Ascending aorta (tissue), 2 donors: ENCODE data around the gene NF1. TPM values are rescaled to one million over a fixed set of nuclear protein-coding genes. Genes with fewer than 3 reads are reported as not detected.

ENCODE experiments used
- DNase-seq, 2 donors: peaks; one replicate each; pipeline ENCODE4 v3.0.0-alpha.2; 2019; ENCODE audit warnings: low spot score in 2 of 2
- H3K27ac ChIP-seq, 2 donors: fragments of 200-600 bp; sonication (generic); one replicate each; pipeline ENCODE4 v1.5.1; 2016 to 2017; ENCODE audit warnings: mild to moderate bottlenecking in 1 of 2
- H3K27me3 ChIP-seq: fragments of 200-600 bp; sonication (generic); one replicate; pipeline ENCODE4 v1.5.1; 2017
- H3K36me3 ChIP-seq, 2 donors: fragments of 200-600 bp; sonication (generic); one replicate each; pipeline ENCODE4 v1.5.1; 2016
- H3K4me1 ChIP-seq, 2 donors: fragments of 200-600 bp; sonication (generic); one replicate each; pipeline ENCODE4 v1.5.1; 2016 to 2017; ENCODE audit warnings: mild to moderate bottlenecking in 1 of 2
- H3K4me3 ChIP-seq, 2 donors: fragments of 200-600 bp; sonication (generic); one replicate each; pipeline ENCODE4 v1.5.1; 2016 to 2017; ENCODE audit warnings: mild to moderate bottlenecking in 1 of 2
- H3K9me3 ChIP-seq, 2 donors: fragments of 200-600 bp; sonication (generic); one replicate each; pipeline ENCODE4 v1.5.1; 2016
- intact Hi-C: fragments of 100-400 bp; cut with DNase I; formaldehyde crosslinking; loops from one replicate; pipeline ENCODE4 v1.15.1; 2023
- total RNA-seq: library from RNA; depleted of rRNA; stranded (reverse); fragments of >200 nt; gene quantifications from one replicate; pipeline ENCODE4 v1.1.0, GENCODE V29; 2016
- TF ChIP-seq, protein P1 (sequence below), 3 experiments: fragments of 200-600 bp in 2 of 3; fragments of 450-650 bp in 1 of 3; sonication (generic) in 2 of 3; IDR thresholded peaks; one replicate each; pipeline ENCODE4 v1.5.1; 2016 to 2019; ENCODE audit warnings: antibody characterized with exemption in 3 of 3, mild to moderate bottlenecking in 1 of 3, moderate library complexity in 1 of 3

Gene NF1
- total RNA-seq, 1 donor from 2014 or later: 25.0 TPM

DNA sequence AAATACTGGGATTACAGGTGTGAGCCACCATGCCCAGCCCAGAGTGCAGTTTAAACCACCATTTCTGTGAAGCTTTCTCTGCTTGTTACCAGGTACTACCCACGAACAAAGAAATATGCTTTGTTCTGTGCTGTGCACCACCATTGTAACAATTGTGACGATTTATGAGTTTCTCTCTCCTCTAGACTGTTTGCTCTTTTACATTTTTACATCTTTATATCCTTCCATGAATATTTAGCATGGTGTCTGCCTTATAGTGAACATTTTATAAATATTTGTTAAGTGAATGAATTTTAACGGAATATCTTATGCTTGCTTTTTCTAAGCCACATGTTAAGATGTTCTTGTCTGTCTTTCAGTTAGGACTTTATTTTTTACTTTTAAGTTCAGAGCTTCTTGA, 141.9 kb downstream of the NF1 start:
- H3K4me3 ChIP-seq: no peak overlapping the region
- H3K27ac ChIP-seq: no peak overlapping the region
- no peaks in the 10 kb centered on the region for H3K4me1 ChIP-seq
- TF ChIP-seq, protein P1, sequence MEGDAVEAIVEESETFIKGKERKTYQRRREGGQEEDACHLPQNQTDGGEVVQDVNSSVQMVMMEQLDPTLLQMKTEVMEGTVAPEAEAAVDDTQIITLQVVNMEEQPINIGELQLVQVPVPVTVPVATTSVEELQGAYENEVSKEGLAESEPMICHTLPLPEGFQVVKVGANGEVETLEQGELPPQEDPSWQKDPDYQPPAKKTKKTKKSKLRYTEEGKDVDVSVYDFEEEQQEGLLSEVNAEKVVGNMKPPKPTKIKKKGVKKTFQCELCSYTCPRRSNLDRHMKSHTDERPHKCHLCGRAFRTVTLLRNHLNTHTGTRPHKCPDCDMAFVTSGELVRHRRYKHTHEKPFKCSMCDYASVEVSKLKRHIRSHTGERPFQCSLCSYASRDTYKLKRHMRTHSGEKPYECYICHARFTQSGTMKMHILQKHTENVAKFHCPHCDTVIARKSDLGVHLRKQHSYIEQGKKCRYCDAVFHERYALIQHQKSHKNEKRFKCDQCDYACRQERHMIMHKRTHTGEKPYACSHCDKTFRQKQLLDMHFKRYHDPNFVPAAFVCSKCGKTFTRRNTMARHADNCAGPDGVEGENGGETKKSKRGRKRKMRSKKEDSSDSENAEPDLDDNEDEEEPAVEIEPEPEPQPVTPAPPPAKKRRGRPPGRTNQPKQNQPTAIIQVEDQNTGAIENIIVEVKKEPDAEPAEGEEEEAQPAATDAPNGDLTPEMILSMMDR (IDR thresholded peaks at IDR 0.05): no peak
- DNase-seq: no peak
- H3K9me3 ChIP-seq: no peaks in the 10 kb centered on the region
- no peaks in the 10 kb centered on the region for H3K27me3 ChIP-seq
- intact Hi-C loops: no loop called here
- peaks cover 34 to 50% of the 10 kb centered on the region in 2 donors for H3K36me3 ChIP-seq

DNA sequence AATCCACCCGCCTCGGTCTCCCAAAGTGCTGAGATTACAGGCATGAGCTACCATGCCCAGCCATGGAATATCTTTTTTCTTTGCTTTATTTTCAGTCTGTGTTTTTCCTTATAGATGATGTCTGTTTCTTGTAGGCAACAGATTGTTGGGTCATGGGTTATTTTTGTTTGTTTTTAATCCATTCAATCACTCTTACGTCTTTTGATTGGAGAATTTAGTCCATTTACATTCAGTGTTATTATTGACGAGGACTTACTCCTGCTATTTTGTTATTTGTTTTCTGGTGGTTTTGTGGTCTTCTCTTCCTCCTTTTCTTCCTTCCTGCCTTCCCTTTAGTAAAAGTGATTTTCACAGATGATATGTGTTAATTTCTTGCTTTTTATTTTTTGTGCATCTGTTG, 146.3 kb downstream of the NF1 start:
- H3K4me1 ChIP-seq: no peaks in the 10 kb centered on the region
- no peak overlapping the region for H3K27ac ChIP-seq
- TF ChIP-seq, protein P1 (IDR thresholded peaks at IDR 0.05): no peak
- peaks cover 28 to 59% of the 10 kb centered on the region in 2 donors for H3K36me3 ChIP-seq
- no peaks in the 10 kb centered on the region for H3K9me3 ChIP-seq
- no peaks in the 10 kb centered on the region for H3K27me3 ChIP-seq
- no peak for DNase-seq
- no peak overlapping the region for H3K4me3 ChIP-seq
- intact Hi-C loops: no loop called here

DNA sequence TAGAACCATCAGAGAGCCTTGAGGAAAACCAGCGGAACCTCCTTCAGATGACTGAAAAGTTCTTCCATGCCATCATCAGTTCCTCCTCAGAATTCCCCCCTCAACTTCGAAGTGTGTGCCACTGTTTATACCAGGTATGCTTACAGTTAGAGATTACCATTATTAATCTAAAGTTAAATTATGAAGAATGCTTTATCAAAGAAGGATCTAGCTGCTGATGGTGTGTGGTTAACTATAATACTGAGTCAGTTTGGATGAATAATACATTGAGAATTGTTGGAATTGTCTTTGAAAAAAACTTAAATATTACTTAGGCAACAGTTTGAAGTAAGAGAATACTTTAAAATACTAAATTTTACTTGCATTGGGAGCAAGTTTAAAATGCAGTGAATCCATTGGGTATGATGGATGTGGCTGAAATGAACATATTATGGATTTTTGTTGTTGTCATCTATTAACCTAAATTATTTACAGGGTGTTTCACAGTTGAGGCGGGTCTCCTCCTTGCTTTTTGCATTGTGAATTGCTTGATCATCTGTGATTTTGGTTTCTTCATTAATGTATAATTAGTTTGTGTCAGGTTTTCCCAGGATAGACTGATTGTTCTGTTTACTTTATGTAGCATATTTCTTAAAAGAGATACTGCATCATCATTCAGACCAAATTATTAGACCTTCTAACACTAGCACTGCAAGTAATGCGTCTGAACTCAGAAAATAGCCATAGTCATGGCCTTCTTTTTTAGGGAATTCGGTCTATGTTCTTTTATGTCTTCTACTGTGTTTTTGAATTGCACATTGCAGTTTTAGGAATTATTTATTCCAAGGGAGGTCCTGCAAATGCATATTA, 154.4 kb downstream of the NF1 start:
- Histone ChIP-seq H3K27ac (peak overlapping the region in 1 of 2 donors; percentile 21), H3K36me3 (peaks cover 3 to 24% of the 10 kb centered on the region in 2 donors), H3K27me3 (no peaks in the 10 kb centered on the region), H3K4me1 (peaks cover 0 to 3% of the 10 kb centered on the region in 2 donors), H3K4me3 (no peak overlapping the region), H3K9me3 (no peaks in the 10 kb centered on the region)
- DNase-seq: no peak
- TF ChIP-seq, protein P1 (IDR thresholded peaks at IDR 0.05): no peak
- intact Hi-C loops: no loop called here

DNA sequence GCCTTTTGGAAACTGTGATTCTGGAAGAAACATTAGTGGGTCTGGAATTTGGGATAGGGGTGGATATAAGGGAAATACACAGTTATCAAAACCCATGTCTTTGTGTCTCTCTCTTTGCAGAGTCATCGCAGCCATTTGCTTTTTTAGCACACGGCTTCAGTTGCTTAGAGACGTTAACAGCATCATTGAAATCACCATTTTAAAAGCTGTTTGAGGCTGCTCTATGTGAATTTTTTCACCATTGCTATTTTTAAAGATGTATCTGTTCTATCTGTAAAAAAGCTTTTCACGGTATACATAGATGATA, 155.0 kb downstream of the NF1 start:
- no peaks in the 10 kb centered on the region for H3K9me3 ChIP-seq
- peak overlapping the region in 1 of 2 donors; percentile 21 for H3K27ac ChIP-seq
- no peak overlapping the region for H3K4me3 ChIP-seq
- intact Hi-C loops: no loop called here
- peaks cover 6 to 18% of the 10 kb centered on the region in 2 donors for H3K36me3 ChIP-seq
- H3K27me3 ChIP-seq: no peaks in the 10 kb centered on the region
- no peak for DNase-seq
- TF ChIP-seq, protein P1 (IDR thresholded peaks at IDR 0.05): no peak
- peaks cover 0 to 3% of the 10 kb centered on the region in 2 donors for H3K4me1 ChIP-seq

DNA sequence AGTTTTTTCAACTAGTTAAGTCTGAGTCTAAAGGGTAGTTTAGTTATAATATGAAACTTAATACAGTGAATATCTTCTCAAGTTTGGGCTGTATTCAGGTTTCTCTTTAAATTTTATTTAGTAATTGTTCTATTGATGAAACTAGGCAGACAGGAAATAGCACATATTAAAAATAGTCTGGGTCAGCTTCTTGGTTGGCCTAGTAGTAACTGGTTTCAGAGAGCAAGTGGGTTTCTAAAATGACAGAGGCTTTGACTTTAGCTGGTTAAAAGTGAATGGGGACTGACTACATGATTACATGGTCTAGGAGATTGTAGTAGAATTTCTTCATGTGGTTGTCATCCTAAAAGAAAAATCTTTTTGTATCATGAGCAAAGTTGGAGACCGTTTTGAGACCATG, 155.5 kb downstream of the NF1 start:
- H3K27me3 ChIP-seq: no peaks in the 10 kb centered on the region
- H3K27ac ChIP-seq: peak overlapping the region in 1 of 2 donors; percentile 21

More for the DNA sequence above, 155.5 kb downstream of the NF1 start:
- H3K36me3 ChIP-seq: peaks cover 6 to 14% of the 10 kb centered on the region in 2 donors
- DNase-seq: no peak
- no peaks in the 10 kb centered on the region for H3K9me3 ChIP-seq
- TF ChIP-seq, protein P1 (IDR thresholded peaks at IDR 0.05): no peak
- intact Hi-C loops: no loop called here
- peaks cover 0 to 3% of the 10 kb centered on the region in 2 donors for H3K4me1 ChIP-seq
- no peak overlapping the region for H3K4me3 ChIP-seq
